IPS-15b (cell line): Measurements from ENCODE around the gene TANGO2.
"Not testable (repeated sequence)": the region's sequence is repeated elsewhere in the genome, so short reads cannot be mapped to it uniquely, and the experiment has no call there.

Source experiments
- H3K27me3 ChIP-seq: one replicate; pipeline ENCODE4 v1.6.1; 2013; ENCODE audit warnings: low read length; ENCODE audit not compliant: control insufficient read depth, insufficient read depth
- H3K36me3 ChIP-seq: one replicate; pipeline ENCODE4 v1.6.1; 2013; ENCODE audit warnings: low read length; ENCODE audit not compliant: control insufficient read depth, insufficient read depth
- H3K4me1 ChIP-seq: one replicate; pipeline ENCODE4 v1.6.1; 2013; ENCODE audit warnings: mild to moderate bottlenecking, low read length; ENCODE audit not compliant: control insufficient read depth, insufficient read depth
- H3K4me3 ChIP-seq: one replicate; pipeline ENCODE4 v1.5.1; 2013; ENCODE audit warnings: low read depth, low read length
- H3K9ac ChIP-seq: one replicate; pipeline ENCODE4 v1.6.1; 2013; ENCODE audit warnings: low read depth, mild to moderate bottlenecking, low read length
- H3K9me3 ChIP-seq: one replicate; pipeline ENCODE4 v1.6.1; 2013; ENCODE audit warnings: mild to moderate bottlenecking, low read length; ENCODE audit not compliant: control insufficient read depth, insufficient read depth

TANGO2 gene

GRCh38 chr22:20062043-20062765, 41.3 kb downstream of the TANGO2 start:
- H3K36me3 ChIP-seq: no peaks in the 10 kb centered on the region
- H3K27me3 ChIP-seq: no peaks in the 10 kb centered on the region
- H3K9me3 ChIP-seq: no peaks in the 10 kb centered on the region
- no peaks in the 10 kb centered on the region for H3K4me1 ChIP-seq
- H3K4me3 ChIP-seq: no peak overlapping the region
- no peak overlapping the region for H3K9ac ChIP-seq

- Histone ChIP-seq H3K9me3 (no peaks in the 10 kb centered on the region), H3K9ac (no peak overlapping the region), H3K36me3 (no peaks in the 10 kb centered on the region), H3K4me1 (no peaks in the 10 kb centered on the region), H3K4me3 (no peak overlapping the region), H3K27me3 (no peaks in the 10 kb centered on the region)
Observed at GRCh38 chr22:20062766-20063083, 41.8 kb downstream of the TANGO2 start.

DNA sequence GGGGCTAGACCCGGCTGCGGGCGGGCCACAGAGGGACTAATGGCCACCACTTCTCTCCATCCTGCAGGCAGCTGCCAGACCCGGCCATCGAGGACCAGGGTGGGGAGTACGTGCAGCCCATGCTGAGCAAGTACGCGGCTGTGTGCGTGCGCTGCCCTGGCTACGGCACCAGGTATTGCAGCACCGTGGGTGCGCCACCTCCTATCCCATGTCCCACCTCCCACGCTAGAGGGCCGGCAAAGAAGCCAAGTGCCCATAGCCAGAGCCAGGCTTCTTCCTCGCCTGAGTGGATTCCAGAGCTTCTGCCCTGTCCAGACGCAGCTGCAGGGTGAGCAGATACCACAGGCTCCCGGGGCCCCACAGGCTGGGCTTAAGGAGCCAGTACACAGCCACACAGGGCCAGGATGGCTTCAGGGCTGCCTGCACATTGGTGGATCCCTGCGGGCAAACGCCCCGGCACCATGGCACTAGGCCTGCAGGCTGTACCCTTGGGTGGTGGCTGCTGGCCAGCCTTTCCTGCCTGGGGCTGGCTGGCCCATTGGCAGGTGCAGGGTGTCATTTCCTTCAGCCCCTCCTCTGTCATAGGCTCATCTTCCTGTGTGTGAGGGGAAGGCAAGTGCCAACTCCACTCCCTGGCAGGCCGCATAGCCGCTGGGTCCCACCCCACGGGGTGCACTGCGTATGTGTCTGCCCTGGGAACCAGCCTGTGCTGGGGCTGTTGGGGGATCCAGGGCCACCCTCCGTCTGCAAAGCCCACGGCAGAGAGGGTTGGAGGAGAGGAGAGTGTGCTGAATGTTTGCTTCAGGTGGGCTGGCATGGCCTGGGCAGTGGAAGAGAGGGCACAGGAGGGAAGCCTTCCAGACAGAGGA, 42.6 kb downstream of the TANGO2 start:
- no peaks in the 10 kb centered on the region for H3K9me3 ChIP-seq
- no peaks in the 10 kb centered on the region for H3K27me3 ChIP-seq
- no peaks in the 10 kb centered on the region for H3K36me3 ChIP-seq
- no peak overlapping the region for H3K4me3 ChIP-seq
- H3K9ac ChIP-seq: no peak overlapping the region
- H3K4me1 ChIP-seq: no peaks in the 10 kb centered on the region

DNA sequence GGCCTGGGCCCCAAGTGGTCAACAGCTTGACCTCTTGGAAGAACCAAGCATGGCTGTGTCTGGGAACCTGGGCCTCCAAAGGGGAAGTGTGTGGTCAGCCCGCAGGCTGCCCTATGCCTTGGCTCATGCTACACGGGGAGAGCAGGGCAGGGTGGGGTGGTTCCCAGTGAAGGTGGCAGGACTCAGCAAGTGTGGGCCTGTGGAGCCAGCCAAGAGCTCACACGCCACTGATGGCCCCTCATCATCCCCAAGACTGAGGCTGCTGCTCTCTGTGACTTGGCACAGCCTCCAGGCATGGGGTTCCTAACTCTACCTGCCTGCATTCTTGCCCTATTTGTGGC, 43.2 kb downstream of the TANGO2 start:
- no peaks in the 10 kb centered on the region for H3K36me3 ChIP-seq
- H3K4me1 ChIP-seq: no peaks in the 10 kb centered on the region
- no peaks in the 10 kb centered on the region for H3K9me3 ChIP-seq
- H3K27me3 ChIP-seq: no peaks in the 10 kb centered on the region
- H3K4me3 ChIP-seq: no peak overlapping the region
- no peak overlapping the region for H3K9ac ChIP-seq

GRCh38 chr22:20064545-20065262, 43.8 kb downstream of the TANGO2 start:
- no peaks in the 10 kb centered on the region for H3K27me3 ChIP-seq
- no peaks in the 10 kb centered on the region for H3K9me3 ChIP-seq
- no peaks in the 10 kb centered on the region for H3K36me3 ChIP-seq
- no peaks in the 10 kb centered on the region for H3K4me1 ChIP-seq
- no peak overlapping the region for H3K9ac ChIP-seq
- no peak overlapping the region for H3K4me3 ChIP-seq

- Histone ChIP-seq H3K4me1 (no peaks in the 10 kb centered on the region), H3K27me3 (no peaks in the 10 kb centered on the region), H3K4me3 (no peak overlapping the region), H3K9ac (no peak overlapping the region), H3K9me3 (no peaks in the 10 kb centered on the region), H3K36me3 (no peaks in the 10 kb centered on the region)
Observed at GRCh38 chr22:20065896-20066616, 45.1 kb downstream of the TANGO2 start.

- no peaks in the 10 kb centered on the region for H3K9me3 ChIP-seq
- H3K36me3 ChIP-seq: no peaks in the 10 kb centered on the region
- no peak overlapping the region for H3K9ac ChIP-seq
- H3K4me3 ChIP-seq: no peak overlapping the region
- no peaks in the 10 kb centered on the region for H3K4me1 ChIP-seq
- H3K27me3 ChIP-seq: no peaks in the 10 kb centered on the region
Observed at GRCh38 chr22:20066617-20067383, 45.9 kb downstream of the TANGO2 start.

- H3K9ac ChIP-seq, H3K4me3 ChIP-seq, H3K36me3 ChIP-seq: not testable (repeated sequence)
Observed at GRCh38 chr22:20067384-20067682, 46.4 kb downstream of the TANGO2 start.

DNA sequence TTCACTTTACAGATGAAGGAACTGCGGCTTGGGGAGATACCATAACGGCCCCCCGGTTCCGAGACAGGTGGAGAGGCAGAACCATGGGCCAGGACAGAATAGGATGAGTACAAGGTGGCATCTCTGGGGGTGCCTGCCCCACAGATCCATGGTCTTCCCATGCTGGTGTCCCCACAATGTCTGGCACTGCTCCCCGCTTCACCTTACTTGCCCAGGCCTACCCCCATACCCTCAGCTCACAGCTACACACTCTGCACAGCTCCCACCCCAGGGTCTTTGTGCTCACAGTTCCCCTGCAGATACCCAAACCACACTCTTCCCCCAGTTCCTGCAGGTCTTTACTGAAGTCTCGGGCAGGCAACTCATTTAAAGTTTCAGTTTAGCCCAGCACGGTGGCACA, 47.7 kb downstream of the TANGO2 start:
- H3K36me3 ChIP-seq: no peaks in the 10 kb centered on the region
- no peak overlapping the region for H3K9ac ChIP-seq
- H3K4me3 ChIP-seq: no peak overlapping the region
- H3K9me3 ChIP-seq: no peaks in the 10 kb centered on the region
- no peaks in the 10 kb centered on the region for H3K4me1 ChIP-seq
- H3K27me3 ChIP-seq: no peaks in the 10 kb centered on the region

More at GRCh38 chr22:20067384-20067682, 46.4 kb downstream of the TANGO2 start:
- H3K9me3 ChIP-seq, H3K27me3 ChIP-seq, H3K4me1 ChIP-seq: not testable (repeated sequence)

DNA sequence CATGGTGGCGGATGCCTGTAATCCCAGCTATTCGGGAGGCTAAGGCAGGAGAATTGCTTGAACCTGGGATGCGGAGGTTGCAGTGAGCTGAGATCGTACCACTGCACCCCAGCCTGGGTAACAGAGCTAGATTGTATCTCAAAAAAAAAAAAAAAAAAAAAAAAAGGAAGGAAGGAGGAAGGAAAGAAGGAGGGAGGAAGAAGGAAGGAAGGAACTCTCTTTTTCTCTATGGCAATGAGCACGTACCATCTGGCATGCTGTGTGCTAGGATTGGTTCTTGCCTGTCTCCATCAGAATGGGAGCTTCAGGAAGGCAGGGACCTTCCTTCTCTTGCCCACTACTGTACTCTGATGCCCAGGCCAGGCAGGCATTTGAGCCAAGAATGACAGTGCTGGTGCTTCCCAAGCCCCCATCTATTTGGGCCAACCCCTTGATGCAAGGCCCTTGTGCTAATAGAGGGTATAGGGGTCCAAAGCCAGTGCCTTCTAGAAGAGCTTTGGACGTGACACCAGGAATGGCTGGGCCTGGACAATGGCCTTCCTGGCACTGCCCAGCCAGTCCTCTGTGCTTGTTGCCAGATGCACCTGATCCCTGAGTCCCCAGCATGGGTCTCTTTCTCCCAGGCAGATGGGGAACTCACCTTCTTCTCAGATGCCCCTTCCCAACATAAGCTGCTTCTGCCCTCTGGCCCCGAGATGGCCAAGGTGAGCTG, 48.6 kb downstream of the TANGO2 start:
- Histone ChIP-seq H3K9ac (no peak overlapping the region), H3K27me3 (no peaks in the 10 kb centered on the region), H3K36me3 (no peaks in the 10 kb centered on the region), H3K9me3 (no peaks in the 10 kb centered on the region), H3K4me3 (no peak overlapping the region), H3K4me1 (no peaks in the 10 kb centered on the region)
